Upper lobe of left lung (tissue), 6 donors: Measurements from ENCODE around the gene MITF. TPM values are rescaled to one million over a fixed set of nuclear protein-coding genes. Genes with fewer than 3 reads are reported as not detected.

Source experiments
- ATAC-seq, 2 donors: fragments of 200-7000 bp; cut with Tn5 transposase; one replicate each; pipeline ENCODE4 v1.9.1; 2022; ENCODE audit warnings: mild to moderate bottlenecking in 2 of 2, moderate library complexity in 2 of 2; ENCODE audit not compliant: low FRiP score in 2 of 2
- DNase-seq, 2 donors: peaks; one replicate each; pipeline ENCODE4 v3.0.0-alpha.2; 2019 to 2020
- H3K27ac ChIP-seq, 4 donors: fragments of 200-600 bp; sonication (generic); one replicate each; pipeline ENCODE4 v1.5.1; 2016 to 2019
- H3K27me3 ChIP-seq, 4 donors: fragments of 200-600 bp; sonication (generic); one replicate each; pipeline ENCODE4 v1.5.1; 2017 to 2019
- H3K36me3 ChIP-seq, 4 donors: fragments of 200-600 bp; sonication (generic); one replicate each; pipeline ENCODE4 v1.5.1; 2016 to 2019
- H3K4me1 ChIP-seq, 4 donors: fragments of 200-600 bp; sonication (generic); one replicate each; pipeline ENCODE4 v1.5.1; 2018 to 2019
- H3K4me3 ChIP-seq, 4 donors: fragments of 200-600 bp; sonication (generic); one replicate each; pipeline ENCODE4 v1.5.1; 2017 to 2019; ENCODE audit warnings: mild to moderate bottlenecking in 2 of 4, moderate library complexity in 1 of 4
- H3K9me3 ChIP-seq, 4 donors: fragments of 200-600 bp; sonication (generic); one replicate each; pipeline ENCODE4 v1.5.1; 2018 to 2019
- CTCF ChIP-seq, 6 experiments: fragments of 450-650 bp in 4 of 6; fragments of 200-600 bp in 2 of 6; sonication (generic) in 2 of 6; IDR thresholded peaks; one replicate each; pipeline ENCODE4 v1.5.1; 2016 to 2019; ENCODE audit warnings: antibody characterized with exemption in 6 of 6
- EP300 ChIP-seq, 4 donors: sonication (generic); formaldehyde crosslinking; IDR thresholded peaks; one replicate each; pipeline ENCODE4 v1.5.1; 2017; ENCODE audit warnings: antibody characterized with exemption in 4 of 4, control low read depth in 2 of 4
- POLR2A ChIP-seq, 4 donors: fragments of 450-650 bp; IDR thresholded peaks; one replicate each; pipeline ENCODE4 v1.5.1; 2016 to 2017; ENCODE audit warnings: antibody characterized with exemption in 4 of 4, mild to moderate bottlenecking in 2 of 4
- POLR2AphosphoS5 ChIP-seq, 2 donors: sonication (generic); formaldehyde crosslinking; IDR thresholded peaks; one replicate each; pipeline ENCODE4 v1.5.1; 2017; ENCODE audit warnings: antibody characterized with exemption in 2 of 2
- WGBS, 2 donors: methylation state at CpG; one replicate each; pipeline ENCODE4 v1.1.5; 2017 to 2018; 5-methylcytosine and 5-hydroxymethylcytosine counted together
- total RNA-seq, 6 donors: library from RNA; depleted of rRNA in 4 of 6; stranded (reverse); fragments of >200 nt in 4 of 6; gene quantifications; one replicate each; pipeline versions ENCODE4 v1.1.0 to v1.2.1, GENCODE V29; 2016 to 2021
- donor health status: DM: no; HTN: no; CAD: no; lungs with moderate emphysema.
- donor health status: DM: no; HTN: yes; CAD: no; lungs with severe emphysema.

Gene MITF
- total RNA-seq, 6 donors from 2014 or later = 21.9 to 37.2 (median 29.5) TPM

- TF ChIP-seq POLR2A (IDR thresholded peaks at IDR 0.05) (no peak), POLR2AphosphoS5 (IDR thresholded peaks at IDR 0.05) (no peak), CTCF (IDR thresholded peaks at IDR 0.05) (no peak), EP300 (IDR thresholded peaks at IDR 0.05) (no peak)
- ATAC-seq = peak in 1 of 2 donors; percentile 56
- no peak overlapping the region for H3K27ac ChIP-seq
- no peaks in the 10 kb centered on the region for H3K27me3 ChIP-seq
- H3K9me3 ChIP-seq = peaks cover under 1 to 8% (median 4%) of the 10 kb centered on the region in 4 donors
- WGBS, 2 donors = 81 to 92% methylated on average over 5 of the region's 5 CpGs
- H3K36me3 ChIP-seq = no peaks in the 10 kb centered on the region
- H3K4me1 ChIP-seq = no peaks in the 10 kb centered on the region
- DNase-seq = no peak
- H3K4me3 ChIP-seq = no peak overlapping the region
These were observed 244.4 kb downstream of the MITF start for GRCh38 chr3:69983546-69984265.

- no peaks in the 10 kb centered on the region for H3K36me3 ChIP-seq
- TF ChIP-seq POLR2AphosphoS5 (IDR thresholded peaks at IDR 0.05) (no peak), EP300 (IDR thresholded peaks at IDR 0.05) (no peak), POLR2A (IDR thresholded peaks at IDR 0.05) (no peak), CTCF (IDR thresholded peaks at IDR 0.05) (no peak)
- H3K27ac ChIP-seq = no peak overlapping the region
- DNase-seq = no peak
- H3K9me3 ChIP-seq = no peaks in the 10 kb centered on the region
- H3K4me1 ChIP-seq = no peaks in the 10 kb centered on the region
- no peak for ATAC-seq
- H3K27me3 ChIP-seq = no peaks in the 10 kb centered on the region
- no peak overlapping the region for H3K4me3 ChIP-seq
- WGBS, 2 donors = 69 to 78% methylated on average over 4 of the region's 4 CpGs
These were observed 246.0 kb downstream of the MITF start for GRCh38 chr3:69985266-69985665.

- H3K27me3 ChIP-seq = no peaks in the 10 kb centered on the region
- no peak overlapping the region for H3K27ac ChIP-seq
- DNase-seq (no peak), ATAC-seq (no peak)
- no peaks in the 10 kb centered on the region for H3K4me1 ChIP-seq
- H3K36me3 ChIP-seq = no peaks in the 10 kb centered on the region
- H3K9me3 ChIP-seq = no peaks in the 10 kb centered on the region
- 80 to 85% methylated on average over 6 of the region's 6 CpGs for WGBS, 2 donors
- TF ChIP-seq CTCF (IDR thresholded peaks at IDR 0.05) = no peak
- H3K4me3 ChIP-seq = no peak overlapping the region
These were observed 247.2 kb downstream of the MITF start for GRCh38 chr3:69986419-69986818.

GRCh38 chr3:69987833-69988232 lies 248.6 kb downstream of the MITF start:
- Histone ChIP-seq H3K27ac (no peak overlapping the region), H3K36me3 (no peaks in the 10 kb centered on the region), H3K27me3 (no peaks in the 10 kb centered on the region), H3K4me1 (no peaks in the 10 kb centered on the region), H3K4me3 (no peak overlapping the region), H3K9me3 (no peaks in the 10 kb centered on the region)
- ATAC-seq = no peak
- no peak for TF ChIP-seq EP300 (IDR thresholded peaks at IDR 0.05)
- no peak for TF ChIP-seq POLR2AphosphoS5 (IDR thresholded peaks at IDR 0.05)
- TF ChIP-seq POLR2A (IDR thresholded peaks at IDR 0.05) = no peak
- TF ChIP-seq CTCF (IDR thresholded peaks at IDR 0.05) = no peak
- no peak for DNase-seq
- whole genome bisulfite sequencing, 2 donors = 83 to 88% methylated on average over 6 of the region's 6 CpGs

- Histone ChIP-seq H3K27me3 (no peaks in the 10 kb centered on the region), H3K4me3 (no peak overlapping the region), H3K4me1 (peaks cover 0 to 4% (median 0%) of the 10 kb centered on the region in 4 donors), H3K9me3 (no peaks in the 10 kb centered on the region), H3K36me3 (no peaks in the 10 kb centered on the region), H3K27ac (no peak overlapping the region)
- no peak for ATAC-seq
- TF ChIP-seq POLR2A (IDR thresholded peaks at IDR 0.05) = no peak
- no peak for TF ChIP-seq CTCF (IDR thresholded peaks at IDR 0.05)
- no peak for TF ChIP-seq EP300 (IDR thresholded peaks at IDR 0.05)
- TF ChIP-seq POLR2AphosphoS5 (IDR thresholded peaks at IDR 0.05) = no peak
- no peak for DNase-seq
- 81 to 93% methylated on average over 4 of the region's 4 CpGs for WGBS, 2 donors
These were observed 254.5 kb downstream of the MITF start for GRCh38 chr3:69993757-69994156.
